ENCODE data around the gene IRF2BP2.

The IRF2BP2 gene

DNA sequence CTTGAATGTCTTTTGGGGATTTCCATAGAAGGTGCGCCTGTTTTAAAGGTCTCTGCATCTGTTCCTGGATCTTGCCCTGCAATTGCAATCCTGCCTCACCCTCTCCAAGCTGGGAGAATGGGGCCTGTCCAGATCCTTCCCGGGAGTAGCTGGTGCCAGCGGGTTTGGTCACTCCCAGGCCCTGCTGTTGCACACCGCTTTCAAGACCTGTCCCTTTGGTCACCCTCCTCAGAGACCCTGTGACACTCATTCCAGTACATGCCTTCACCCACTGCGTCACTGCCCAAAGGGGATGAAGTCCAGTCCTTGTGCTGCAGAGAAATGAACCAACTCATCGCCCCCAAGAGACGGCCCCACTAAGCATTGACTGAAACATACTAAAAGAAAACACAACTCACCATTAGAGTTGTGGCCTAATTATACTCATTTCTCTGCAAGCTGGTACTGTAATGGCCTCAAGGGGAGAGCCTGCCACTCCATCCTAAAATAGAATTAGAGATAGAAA lies 1.9 kb upstream of the IRF2BP2 start:
- TF ChIP-seq, protein P1, sequence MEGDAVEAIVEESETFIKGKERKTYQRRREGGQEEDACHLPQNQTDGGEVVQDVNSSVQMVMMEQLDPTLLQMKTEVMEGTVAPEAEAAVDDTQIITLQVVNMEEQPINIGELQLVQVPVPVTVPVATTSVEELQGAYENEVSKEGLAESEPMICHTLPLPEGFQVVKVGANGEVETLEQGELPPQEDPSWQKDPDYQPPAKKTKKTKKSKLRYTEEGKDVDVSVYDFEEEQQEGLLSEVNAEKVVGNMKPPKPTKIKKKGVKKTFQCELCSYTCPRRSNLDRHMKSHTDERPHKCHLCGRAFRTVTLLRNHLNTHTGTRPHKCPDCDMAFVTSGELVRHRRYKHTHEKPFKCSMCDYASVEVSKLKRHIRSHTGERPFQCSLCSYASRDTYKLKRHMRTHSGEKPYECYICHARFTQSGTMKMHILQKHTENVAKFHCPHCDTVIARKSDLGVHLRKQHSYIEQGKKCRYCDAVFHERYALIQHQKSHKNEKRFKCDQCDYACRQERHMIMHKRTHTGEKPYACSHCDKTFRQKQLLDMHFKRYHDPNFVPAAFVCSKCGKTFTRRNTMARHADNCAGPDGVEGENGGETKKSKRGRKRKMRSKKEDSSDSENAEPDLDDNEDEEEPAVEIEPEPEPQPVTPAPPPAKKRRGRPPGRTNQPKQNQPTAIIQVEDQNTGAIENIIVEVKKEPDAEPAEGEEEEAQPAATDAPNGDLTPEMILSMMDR (conservative IDR thresholded peaks at IDR 0.05; ENCODE audit: low read depth), result no peak
- CTCF ChIA-PET, result interaction anchor here (0.6 to 1.2 kb wide), 7 partner anchors 78 to 472 kb away, joined by 3 to 5 read pairs (median 4); no protein-coding TSS in a partner anchor
- DNase-seq (ENCODE audit: low spot score), result no peak
- POLR2A ChIA-PET (ENCODE audit: low non-redundant PET), result interaction anchor here (0.5 to 3.0 kb wide), 8 partner anchors 32 to 470 kb away, joined by 3 to 24 read pairs (median 3); no protein-coding TSS in a partner anchor
- peak overlapping the region; percentile 98 for H3K27ac ChIP-seq

DNA sequence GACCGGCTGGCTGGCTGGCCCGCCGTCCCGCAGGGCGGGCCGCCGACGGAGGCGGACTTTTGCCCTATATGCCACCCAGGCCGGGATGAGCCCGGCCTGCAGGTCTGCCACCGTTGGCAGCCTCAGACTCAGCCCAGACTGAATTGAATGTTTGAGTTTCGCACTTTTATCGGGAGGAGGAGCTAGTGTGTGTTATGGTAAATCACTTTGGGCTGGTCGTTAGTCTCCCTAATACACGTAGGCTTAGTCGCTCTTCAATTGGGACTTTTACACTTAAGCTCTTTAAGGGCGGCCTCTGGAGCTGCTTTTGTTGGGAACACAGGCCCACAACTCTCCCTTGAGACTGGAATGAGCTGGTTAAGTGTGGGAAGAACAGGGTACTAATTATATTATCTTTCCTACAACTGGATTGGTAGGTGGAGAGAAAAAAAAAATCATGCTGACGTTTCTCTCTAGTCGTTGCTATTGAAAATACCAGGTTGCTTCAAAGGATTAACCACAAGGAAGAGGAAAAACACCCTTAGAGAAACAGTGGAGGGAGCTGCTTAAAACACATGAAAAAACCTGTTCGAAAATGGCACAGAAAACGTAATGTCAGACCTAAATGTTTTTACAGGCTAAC lies 1.4 kb upstream of the IRF2BP2 start:
- ChIA-PET CTCF (interaction anchor here (0.6 to 1.0 kb wide), 5 partner anchors 35 to 473 kb away, joined by 3 to 5 read pairs (median 3); no protein-coding TSS in a partner anchor), POLR2A (ENCODE audit: low non-redundant PET) (interaction anchor here (0.5 to 3.0 kb wide), 7 partner anchors 33 to 470 kb away, joined by 3 to 24 read pairs (median 4); no protein-coding TSS in a partner anchor)
- TF ChIP-seq, protein P1 (conservative IDR thresholded peaks at IDR 0.05; ENCODE audit: low read depth), result no peak
- DNase-seq (ENCODE audit: low spot score), result no peak
- peak overlapping the region; percentile 98 for H3K27ac ChIP-seq

DNA sequence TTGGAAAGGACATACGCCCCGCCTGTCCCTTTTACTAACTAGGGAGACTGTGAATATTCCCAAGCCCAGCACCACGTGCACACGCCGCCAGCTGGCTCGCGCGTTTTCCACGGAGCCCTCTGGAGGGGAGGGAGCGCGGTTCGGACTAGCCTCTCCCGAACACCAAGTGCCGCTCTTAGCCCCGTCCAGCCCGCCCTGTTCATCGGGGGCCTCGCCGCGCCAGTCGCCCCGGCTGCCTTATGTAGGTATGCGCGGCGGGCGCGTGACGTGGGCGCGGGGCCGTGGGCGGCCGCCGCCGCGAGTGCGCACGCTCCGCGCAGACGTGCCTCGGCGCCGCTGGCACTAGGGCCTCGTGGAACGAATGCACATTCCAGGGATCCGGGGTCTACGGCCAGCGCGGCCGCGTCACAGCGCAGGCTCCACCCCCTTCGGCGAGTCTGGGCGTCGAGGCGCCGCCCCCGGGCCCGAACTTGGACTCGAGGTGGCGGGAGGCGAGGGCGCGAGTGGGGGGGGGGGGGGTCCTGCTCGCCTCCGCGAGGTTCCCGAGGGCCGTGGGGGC lies 767 bp upstream of the IRF2BP2 start:
- peak overlapping the region; percentile 98 for H3K27ac ChIP-seq
- CTCF ChIA-PET, result interaction anchor here (0.6 to 0.9 kb wide), 2 partner anchors 35 to 107 kb away, joined by 3 read pairs; no protein-coding TSS in a partner anchor
- POLR2A ChIA-PET (ENCODE audit: low non-redundant PET), result interaction anchor here (0.5 to 1.2 kb wide), 3 partner anchors 382 to 469 kb away, joined by 3 to 4 read pairs (median 4); no protein-coding TSS in a partner anchor
- TF ChIP-seq, protein P1 (conservative IDR thresholded peaks at IDR 0.05; ENCODE audit: low read depth), result no peak
- DNase-seq (ENCODE audit: low spot score), result peak; percentile 89

DNA sequence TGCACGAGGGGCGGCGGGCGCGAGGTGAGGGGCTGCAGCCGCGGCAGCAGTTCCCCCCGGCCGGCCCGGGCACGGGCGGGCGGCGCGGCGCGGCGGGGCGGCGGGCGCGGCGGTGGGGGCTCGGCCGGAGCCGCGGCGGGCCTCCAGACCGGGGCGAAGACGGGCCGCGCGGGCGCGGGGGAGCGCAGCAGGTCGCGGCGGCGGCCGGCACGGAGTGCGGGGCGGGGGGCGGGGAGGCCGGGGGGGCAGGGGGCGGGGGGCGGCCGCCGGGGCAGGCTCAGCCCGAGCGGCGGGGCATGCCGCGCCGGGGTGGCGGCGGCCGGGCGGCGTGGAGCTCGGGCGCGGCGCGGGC lies 311 bp downstream of the IRF2BP2 start:
- H3K27ac ChIP-seq, result peak overlapping the region; percentile 98
- TF ChIP-seq, protein P1 (conservative IDR thresholded peaks at IDR 0.05; ENCODE audit: low read depth), result no peak
- ChIA-PET CTCF (interaction anchor here (0.5 to 0.9 kb wide), 2 partner anchors 120 to 122 kb away, joined by 3 to 5 read pairs; no protein-coding TSS in a partner anchor), POLR2A (ENCODE audit: low non-redundant PET) (interaction anchor here (1.2 to 1.3 kb wide), 2 partner anchors 115 to 458 kb away, joined by 4 to 6 read pairs; no protein-coding TSS in a partner anchor)
- no peak for DNase-seq (ENCODE audit: low spot score)

DNA sequence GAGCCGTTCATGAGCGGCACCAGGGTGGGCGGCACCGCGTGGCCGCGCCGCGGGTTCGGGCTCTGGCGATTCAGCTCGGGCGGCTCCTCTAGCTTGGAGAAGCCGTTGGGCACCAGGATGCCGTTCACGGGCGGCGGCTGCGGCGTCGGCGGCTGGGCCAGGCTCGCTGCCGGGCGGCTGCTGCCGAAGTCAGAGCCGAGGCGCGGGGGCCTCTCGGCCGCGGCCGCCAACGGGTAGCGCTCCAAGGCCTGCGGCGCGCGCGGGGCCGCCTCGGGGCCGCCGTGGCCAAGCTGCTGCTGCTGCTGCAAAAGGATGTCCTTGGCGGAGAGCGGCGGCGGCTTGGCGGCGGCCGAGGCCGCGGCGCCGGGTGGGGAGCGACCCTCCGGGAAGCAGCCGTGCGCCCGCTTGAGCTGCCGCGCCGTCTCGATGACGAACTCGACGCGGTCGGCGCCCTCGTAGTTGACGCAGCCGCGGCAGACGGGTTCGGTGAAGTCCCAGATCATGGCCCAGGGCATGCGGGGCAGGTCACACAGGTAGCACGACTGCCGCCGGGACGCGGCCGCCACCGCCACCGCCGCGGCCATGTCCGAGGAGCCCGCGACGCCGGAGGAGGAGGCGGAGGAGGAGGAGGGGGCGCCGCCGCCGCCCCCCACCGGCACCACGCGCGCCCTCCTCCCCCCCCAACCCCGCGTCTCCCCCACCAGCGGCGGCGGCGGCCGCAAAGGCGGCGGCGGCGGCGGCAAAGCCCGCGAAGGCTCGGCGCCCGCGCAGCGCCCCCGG lies 877 bp downstream of the IRF2BP2 start:
- TF ChIP-seq, protein P1 (conservative IDR thresholded peaks at IDR 0.05; ENCODE audit: low read depth), result no peak
- CTCF ChIA-PET, result interaction anchor here (0.5 to 1.0 kb wide), 4 partner anchors 115 to 122 kb away, joined by 3 to 6 read pairs (median 5); no protein-coding TSS in a partner anchor
- peak overlapping the region; percentile 98 for H3K27ac ChIP-seq
- POLR2A ChIA-PET (ENCODE audit: low non-redundant PET), result interaction anchor here (1.0 to 1.3 kb wide), 3 partner anchors 110 to 459 kb away, joined by 3 to 6 read pairs (median 4); no protein-coding TSS in a partner anchor
- no peak for DNase-seq (ENCODE audit: low spot score)

Measured in RWPE1 (cell line).